ENCODE measurements around the gene CAPN1. TPM values are rescaled to one million over a fixed set of nuclear protein-coding genes. Genes with fewer than 3 reads are reported as not detected.

The CAPN1 gene
- total RNA-seq, 1 experiment from 2014 or later: 288 TPM

- H3K4me3 Mint-ChIP-seq (ENCODE audit: low read depth, unreplicated experiment): no peak overlapping the region
- DNase-seq: no peak
- CTCF ChIA-PET: no interaction called here
- intact Hi-C loops (cut with micrococcal nuclease; ENCODE audit: unreplicated experiment): no loop called here
- peaks cover 45% of the 10 kb centered on the region for H3K36me3 Mint-ChIP-seq (ENCODE audit: insufficient read depth, unreplicated experiment)
- no TSS peak for BruUV-seq (replicated peaks)
- no peaks in the 10 kb centered on the region for H3K4me1 Mint-ChIP-seq (ENCODE audit: low read depth, unreplicated experiment)
- no peak for TF ChIP-seq CTCF (IDR thresholded peaks at IDR 0.05; ENCODE audit: unreplicated experiment)
- H3K27ac Mint-ChIP-seq (ENCODE audit: unreplicated experiment): peak overlapping the region; percentile 11
- no peaks in the 10 kb centered on the region for H3K9me3 Mint-ChIP-seq (ENCODE audit: low read depth, unreplicated experiment)
- H3K27me3 Mint-ChIP-seq (ENCODE audit: unreplicated experiment): no peaks in the 10 kb centered on the region
Observed at GRCh38 chr11:65215441-65216076, 33.8 kb downstream of the CAPN1 start.

- H3K27ac Mint-ChIP-seq (ENCODE audit: unreplicated experiment): no peak overlapping the region
- TF ChIP-seq CTCF (IDR thresholded peaks at IDR 0.05; ENCODE audit: unreplicated experiment): no peak
- CTCF ChIA-PET: no interaction called here
- no TSS peak for BruUV-seq (replicated peaks)
- intact Hi-C loops (cut with micrococcal nuclease; ENCODE audit: unreplicated experiment): no loop called here
- peaks cover 50% of the 10 kb centered on the region for H3K36me3 Mint-ChIP-seq (ENCODE audit: insufficient read depth, unreplicated experiment)
- no peaks in the 10 kb centered on the region for H3K9me3 Mint-ChIP-seq (ENCODE audit: low read depth, unreplicated experiment)
- no peak overlapping the region for H3K4me3 Mint-ChIP-seq (ENCODE audit: low read depth, unreplicated experiment)
- H3K4me1 Mint-ChIP-seq (ENCODE audit: low read depth, unreplicated experiment): no peaks in the 10 kb centered on the region
- no peaks in the 10 kb centered on the region for H3K27me3 Mint-ChIP-seq (ENCODE audit: unreplicated experiment)
- DNase-seq: no peak
Observed at GRCh38 chr11:65216830-65217229, 35.1 kb downstream of the CAPN1 start.

- Mint-ChIP-seq H3K4me1 (ENCODE audit: low read depth, unreplicated experiment) (no peaks in the 10 kb centered on the region), H3K27me3 (ENCODE audit: unreplicated experiment) (no peaks in the 10 kb centered on the region), H3K4me3 (ENCODE audit: low read depth, unreplicated experiment) (no peak overlapping the region), H3K36me3 (ENCODE audit: insufficient read depth, unreplicated experiment) (peaks cover 41% of the 10 kb centered on the region), H3K27ac (ENCODE audit: unreplicated experiment) (no peak overlapping the region), H3K9me3 (ENCODE audit: low read depth, unreplicated experiment) (no peaks in the 10 kb centered on the region)
- intact Hi-C loops (cut with micrococcal nuclease; ENCODE audit: unreplicated experiment): no loop called here
- BruUV-seq (replicated peaks): no TSS peak
- CTCF ChIA-PET: no interaction called here
- no peak for DNase-seq
- TF ChIP-seq CTCF (IDR thresholded peaks at IDR 0.05; ENCODE audit: unreplicated experiment): no peak
Observed at GRCh38 chr11:65217441-65218423, 36.0 kb downstream of the CAPN1 start.

- peaks cover 39% of the 10 kb centered on the region for H3K36me3 Mint-ChIP-seq (ENCODE audit: insufficient read depth, unreplicated experiment)
- H3K4me3 Mint-ChIP-seq (ENCODE audit: low read depth, unreplicated experiment): no peak overlapping the region
- H3K4me1 Mint-ChIP-seq (ENCODE audit: low read depth, unreplicated experiment): no peaks in the 10 kb centered on the region
- TF ChIP-seq CTCF (IDR thresholded peaks at IDR 0.05; ENCODE audit: unreplicated experiment): no peak
- no TSS peak for BruUV-seq (replicated peaks)
- H3K27me3 Mint-ChIP-seq (ENCODE audit: unreplicated experiment): no peaks in the 10 kb centered on the region
- CTCF ChIA-PET: no interaction called here
- no peak overlapping the region for H3K27ac Mint-ChIP-seq (ENCODE audit: unreplicated experiment)
- no peaks in the 10 kb centered on the region for H3K9me3 Mint-ChIP-seq (ENCODE audit: low read depth, unreplicated experiment)
- intact Hi-C loops (cut with micrococcal nuclease; ENCODE audit: unreplicated experiment): no loop called here
- DNase-seq: no peak
Observed at GRCh38 chr11:65218446-65218845, 36.7 kb downstream of the CAPN1 start.
